Stimulated activated naive CD8-positive, alpha-beta T cell treated with anti-CD3 and anti-CD28 coated beads, Interleukin-15, amount 100 ng/mL, for 72 hours (primary cell): ENCODE measurements around the gene MAP6.
A peak's percentile ranks its signal among the peaks of the same experiment; 100 is the strongest.

Experiments used
- ATAC-seq: fragments of 150-1000 bp; cut with Tn5 transposase; 2 replicates; pipeline ENCODE4 v1.10.0; 2021; ENCODE audit warnings: mild to moderate bottlenecking, moderate library complexity
- DNase-seq, 2 donors: peaks; one replicate each; pipeline ENCODE4 v3.0.0; 2021 to 2022
- H3K27ac Mint-ChIP-seq, 2 donors: one replicate each; pipeline ENCODE4 v1.8.0; 2022; ENCODE audit warnings: mild to moderate bottlenecking in 2 of 2, mixed read lengths in 2 of 2, moderate library complexity in 2 of 2
- H3K27me3 Mint-ChIP-seq: one replicate; pipeline ENCODE4 v1.8.0; 2022; ENCODE audit warnings: mixed read lengths
- H3K4me1 Mint-ChIP-seq: one replicate; pipeline ENCODE4 v1.8.0; 2022; ENCODE audit warnings: mild to moderate bottlenecking, mixed read lengths
- H3K4me3 Mint-ChIP-seq, 2 donors: one replicate each; pipeline ENCODE4 v1.8.0; 2022; ENCODE audit warnings: mild to moderate bottlenecking in 2 of 2, mixed read lengths in 2 of 2, moderate library complexity in 1 of 2
- H3K9me3 Mint-ChIP-seq, 2 donors: one replicate each; pipeline ENCODE4 v1.8.0; 2022; ENCODE audit warnings: mixed read lengths in 2 of 2

MAP6 gene

GRCh38 chr11:75563978-75564552, 104.8 kb downstream of the MAP6 start:
- peaks cover 51% of the 10 kb centered on the region for H3K4me1 Mint-ChIP-seq
- no peaks in the 10 kb centered on the region for H3K27me3 Mint-ChIP-seq
- H3K27ac Mint-ChIP-seq = peak overlapping the region; percentile 92
- no peaks in the 10 kb centered on the region for H3K9me3 Mint-ChIP-seq
- ATAC-seq (no peak), DNase-seq (no peak)
- H3K4me3 Mint-ChIP-seq = peak overlapping the region; percentile 90 to 92

DNA sequence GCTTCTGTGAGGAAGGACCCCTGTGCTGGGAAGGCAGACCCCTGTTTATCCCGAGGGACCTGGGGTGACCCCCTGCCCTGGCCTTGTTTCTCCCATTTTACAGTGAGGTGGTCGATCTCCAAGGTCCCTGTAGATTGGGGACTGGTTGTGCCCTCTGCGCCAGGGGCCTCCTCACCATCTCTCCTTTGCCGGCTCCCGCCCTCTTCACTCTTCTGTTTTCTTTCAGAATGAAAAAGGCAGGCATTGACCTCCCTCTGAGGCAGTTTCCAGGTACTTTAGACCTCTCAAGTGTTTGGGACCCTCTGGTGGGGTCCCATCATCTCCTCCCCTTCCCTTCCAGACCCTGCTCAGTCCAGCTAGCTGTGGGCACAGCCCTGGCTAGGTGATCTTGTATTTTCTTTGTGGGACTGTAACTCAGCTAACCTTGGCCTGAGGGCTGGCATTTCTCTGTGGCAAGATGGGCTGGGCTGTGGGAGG, 105.3 kb downstream of the MAP6 start:
- peak overlapping the region; percentile 92 for H3K27ac Mint-ChIP-seq
- no peak for DNase-seq
- peak overlapping the region; percentile 90 to 92 for H3K4me3 Mint-ChIP-seq
- H3K4me1 Mint-ChIP-seq = peaks cover 51% of the 10 kb centered on the region
- H3K27me3 Mint-ChIP-seq = no peaks in the 10 kb centered on the region
- ATAC-seq = no peak
- no peaks in the 10 kb centered on the region for H3K9me3 Mint-ChIP-seq

DNA sequence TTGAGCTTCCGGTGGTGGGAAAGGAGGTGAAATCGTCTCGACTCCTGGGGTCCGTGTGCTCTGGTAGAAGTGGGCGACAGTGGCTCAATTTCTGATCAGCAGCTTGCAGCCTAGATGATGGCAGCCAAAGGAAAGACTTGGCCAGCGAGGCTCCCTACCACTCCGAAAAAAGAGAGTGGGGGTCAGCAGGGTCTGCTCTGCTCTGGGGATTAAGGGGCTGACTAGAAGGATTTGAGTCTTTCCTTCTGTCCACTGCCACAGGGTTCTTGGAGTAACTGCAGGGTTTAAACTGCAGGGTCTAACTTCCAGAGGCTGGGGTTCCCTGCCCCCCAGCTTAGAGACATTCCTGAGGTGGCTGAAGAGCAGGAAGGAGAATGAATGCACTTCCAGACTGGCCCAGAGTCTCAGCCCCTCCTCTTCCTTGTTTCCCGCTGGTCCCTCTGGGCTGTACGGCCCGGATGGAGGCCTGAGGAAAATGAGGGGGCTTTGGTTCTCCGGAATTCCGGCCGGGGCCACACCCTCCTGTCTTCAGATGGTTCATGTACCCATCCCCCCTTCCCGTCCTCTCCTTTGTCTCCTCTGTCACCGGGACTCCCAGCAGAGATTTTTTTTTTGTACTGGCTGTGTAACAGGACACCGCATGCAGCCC, 105.9 kb downstream of the MAP6 start:
- ATAC-seq (no peak), DNase-seq (no peak)
- Mint-ChIP-seq H3K27me3 (no peaks in the 10 kb centered on the region), H3K27ac (peak overlapping the region; percentile 92), H3K9me3 (no peaks in the 10 kb centered on the region), H3K4me1 (peaks cover 51% of the 10 kb centered on the region), H3K4me3 (peak overlapping the region; percentile 90 to 92)

- Mint-ChIP-seq H3K4me3 (peak within 1 kb of the TSS; percentile 90 to 92), H3K4me1 (peaks cover 51% of the 10 kb centered on the region), H3K9me3 (no peaks in the 10 kb centered on the region), H3K27me3 (no peaks in the 10 kb centered on the region), H3K27ac (peak within 1 kb of the TSS; percentile 92 to 97)
- ATAC-seq (peak; percentile 90), DNase-seq (peak; percentile 60 to 79)
These were observed 106.6 kb downstream of the MAP6 start, which contains the start of gene SERPINH1 for GRCh38 chr11:75562048-75562835. Gene SERPINH1, plus strand, starts transcription at chr11:75562253. Its CDS starts 4,097 bp downstream, at chr11:75566350.

DNA sequence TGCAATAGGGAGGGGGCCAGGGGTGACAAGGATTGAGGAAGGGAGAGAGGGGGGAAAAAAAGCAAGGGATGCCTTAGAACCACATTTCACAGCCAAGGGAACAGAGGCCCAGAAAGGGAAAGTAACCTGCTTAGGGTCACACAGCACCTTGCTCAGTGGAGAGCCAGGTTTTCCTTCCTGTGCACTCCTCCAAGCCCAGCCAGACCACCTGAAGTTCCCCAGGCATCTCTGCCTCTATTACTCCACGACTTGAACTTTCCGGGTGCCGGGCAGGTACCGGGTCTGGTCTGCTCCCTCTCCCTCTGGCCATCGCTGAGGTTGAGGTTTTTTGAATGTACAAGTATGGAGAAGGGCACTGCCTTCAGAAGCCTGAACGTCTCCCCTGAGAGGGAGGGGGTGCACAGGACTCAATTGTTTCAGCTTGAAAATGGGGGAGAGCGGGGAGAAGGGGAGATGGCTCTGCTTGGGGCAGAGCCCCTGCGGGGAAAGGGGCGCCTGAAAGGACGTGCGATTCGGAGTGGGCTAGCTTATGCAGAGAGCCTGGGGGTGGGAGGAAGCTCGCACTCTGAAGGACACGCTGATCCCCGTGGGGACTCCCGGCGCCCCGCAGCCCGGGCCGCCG, 107.3 kb downstream of the MAP6 start:
- Mint-ChIP-seq H3K4me3 (peak overlapping the region; percentile 90 to 92), H3K27ac (peak overlapping the region; percentile 92 to 97), H3K4me1 (peaks cover 51% of the 10 kb centered on the region), H3K9me3 (no peaks in the 10 kb centered on the region), H3K27me3 (no peaks in the 10 kb centered on the region)
- peak; percentile 36 for ATAC-seq
- DNase-seq = peak in 1 of 2 donors; percentile 50

DNA sequence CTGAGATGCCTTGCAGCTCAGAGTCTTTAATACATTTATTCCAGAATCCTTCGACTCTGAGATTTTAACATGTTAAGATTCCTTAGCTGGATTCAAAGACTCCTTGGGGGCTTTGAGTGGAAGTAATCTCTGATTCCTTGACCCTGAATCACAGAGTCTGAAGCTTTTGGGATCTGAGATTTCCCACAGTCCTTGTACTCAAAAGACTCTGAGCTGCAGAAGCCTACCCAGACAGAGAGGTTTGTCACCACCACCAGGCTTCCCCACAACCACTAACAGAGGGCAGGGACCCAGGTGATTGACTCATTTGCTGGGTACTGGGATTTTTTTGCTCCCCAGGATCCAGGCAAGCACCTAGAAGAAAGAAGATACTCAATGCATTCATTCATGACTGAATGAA, 108.2 kb downstream of the MAP6 start:
- ATAC-seq (no peak), DNase-seq (no peak)
- Mint-ChIP-seq H3K27ac (peak overlapping the region in 1 of 2 donors; percentile 29), H3K9me3 (no peaks in the 10 kb centered on the region), H3K4me1 (peaks cover 44% of the 10 kb centered on the region), H3K4me3 (peak overlapping the region; percentile 90 to 92), H3K27me3 (no peaks in the 10 kb centered on the region)

DNA sequence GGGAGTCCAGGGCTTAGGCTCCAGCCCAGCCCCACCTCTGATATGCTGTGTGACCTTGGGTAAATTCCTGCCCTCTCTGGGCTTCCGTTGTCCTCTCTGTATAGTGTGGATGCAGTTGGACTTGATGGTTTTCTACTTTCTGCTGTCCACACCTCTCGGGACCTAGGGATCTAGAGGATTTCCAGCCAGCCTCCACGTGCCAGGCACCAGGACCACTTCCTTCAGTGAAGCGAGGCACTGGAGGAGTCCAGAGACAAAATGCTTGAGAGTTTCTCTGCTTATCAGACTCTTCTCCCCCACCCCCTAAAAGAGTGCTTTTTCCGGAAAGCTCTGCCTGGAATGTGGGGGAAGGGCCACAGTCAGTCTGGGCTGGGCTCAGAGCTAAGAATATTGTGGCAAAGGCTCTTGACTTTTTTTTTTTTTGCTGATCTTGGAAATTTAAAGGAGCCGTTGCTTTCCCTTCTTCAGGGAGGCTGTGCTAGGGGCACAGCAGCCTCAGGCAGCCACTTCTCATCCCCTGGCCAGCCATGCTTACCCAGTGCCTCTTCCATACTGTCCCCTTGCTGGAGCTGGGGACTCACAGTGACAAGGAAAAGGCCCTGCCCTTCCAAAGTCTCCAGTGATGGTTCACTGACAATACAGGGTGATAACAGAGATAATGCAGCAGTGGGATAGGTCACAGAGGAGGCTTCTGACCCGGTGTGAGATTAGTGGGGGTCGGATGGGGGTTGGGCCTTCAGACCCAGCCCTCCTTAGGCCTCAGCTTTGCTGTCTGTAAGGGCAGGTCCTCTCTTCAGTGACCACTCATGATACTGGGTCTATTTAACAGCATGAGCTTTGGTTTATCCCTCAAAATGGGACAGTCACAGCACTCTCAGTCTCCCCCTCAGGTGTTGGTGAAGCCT, 109.6 kb downstream of the MAP6 start:
- no peaks in the 10 kb centered on the region for H3K9me3 Mint-ChIP-seq
- ATAC-seq (no peak), DNase-seq (no peak)
- H3K27ac Mint-ChIP-seq = peak overlapping the region in 1 of 2 donors; percentile 38
- H3K27me3 Mint-ChIP-seq = no peaks in the 10 kb centered on the region
- no peak overlapping the region for H3K4me3 Mint-ChIP-seq
- peaks cover 30% of the 10 kb centered on the region for H3K4me1 Mint-ChIP-seq

DNA sequence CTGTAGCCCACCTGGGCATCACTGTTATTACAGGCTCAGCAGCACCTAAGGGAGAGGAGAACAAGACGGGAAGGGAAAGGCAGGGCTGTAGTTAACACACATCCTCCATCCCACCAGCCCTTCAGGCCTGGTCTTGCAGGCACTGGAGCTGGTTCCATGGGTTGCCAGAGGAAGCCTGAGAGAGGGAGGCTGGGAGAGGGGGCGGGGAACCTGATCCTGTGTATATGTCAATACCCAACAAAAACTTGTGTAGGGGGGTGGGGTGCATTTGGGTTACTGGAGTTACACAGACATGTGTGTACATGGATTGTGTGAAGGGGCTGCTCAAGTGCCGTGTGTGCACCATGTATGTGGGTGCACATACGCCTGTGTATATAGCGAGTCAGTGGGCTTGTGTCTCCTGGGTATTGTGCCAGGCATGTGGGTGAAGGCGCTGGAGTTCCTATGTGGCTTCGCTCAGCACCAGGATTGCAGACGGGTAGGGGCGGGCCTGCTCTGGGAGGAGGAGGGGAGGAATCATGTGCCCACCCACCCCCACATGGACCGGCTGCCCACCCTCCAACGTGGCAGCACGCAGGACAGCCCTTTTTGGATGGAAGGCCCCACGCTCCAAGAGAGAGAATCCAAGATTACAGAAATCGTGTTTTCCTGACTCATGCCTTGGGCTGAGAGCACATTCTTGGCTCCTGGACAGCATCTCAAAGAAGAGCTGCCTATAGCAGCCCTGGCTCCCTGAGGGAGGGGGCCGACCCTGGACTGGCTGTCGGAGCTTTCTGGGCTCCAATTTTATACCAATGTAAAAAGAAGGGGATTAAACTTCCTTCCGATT, 111.0 kb downstream of the MAP6 start:
- Mint-ChIP-seq H3K27ac (no peak overlapping the region), H3K9me3 (no peaks in the 10 kb centered on the region), H3K27me3 (no peaks in the 10 kb centered on the region), H3K4me1 (peaks cover 17% of the 10 kb centered on the region), H3K4me3 (no peak overlapping the region)
- ATAC-seq (no peak), DNase-seq (no peak)

- no peak overlapping the region for H3K27ac Mint-ChIP-seq
- no peaks in the 10 kb centered on the region for H3K9me3 Mint-ChIP-seq
- ATAC-seq = no peak
These were observed 112.6 kb downstream of the MAP6 start for GRCh38 chr11:75556275-75556674.

GRCh38 chr11:75555079-75555811, 113.6 kb downstream of the MAP6 start:
- Mint-ChIP-seq H3K4me1 (no peaks in the 10 kb centered on the region), H3K4me3 (no peak overlapping the region), H3K27ac (peak overlapping the region in 1 of 2 donors; percentile 79), H3K9me3 (no peaks in the 10 kb centered on the region), H3K27me3 (no peaks in the 10 kb centered on the region)
- ATAC-seq = no peak
- no peak for DNase-seq

More at GRCh38 chr11:75556275-75556674, 112.6 kb downstream of the MAP6 start:
- Mint-ChIP-seq H3K27me3 (no peaks in the 10 kb centered on the region), H3K4me1 (peaks cover 7% of the 10 kb centered on the region), H3K4me3 (no peak overlapping the region)
- no peak for DNase-seq

- Mint-ChIP-seq H3K27ac (peak overlapping the region in 1 of 2 donors; percentile 79), H3K27me3 (no peaks in the 10 kb centered on the region), H3K9me3 (no peaks in the 10 kb centered on the region), H3K4me3 (no peak overlapping the region), H3K4me1 (no peaks in the 10 kb centered on the region)
- peak; percentile 29 for ATAC-seq
- no peak for DNase-seq
These were observed 114.4 kb downstream of the MAP6 start for GRCh38 chr11:75554258-75555022.

- DNase-seq (no peak), ATAC-seq (no peak)
- Mint-ChIP-seq H3K9me3 (no peaks in the 10 kb centered on the region), H3K4me3 (no peak overlapping the region), H3K27me3 (no peaks in the 10 kb centered on the region), H3K27ac (no peak overlapping the region), H3K4me1 (no peaks in the 10 kb centered on the region)
These were observed 115.0 kb downstream of the MAP6 start for GRCh38 chr11:75553889-75554257.

DNA sequence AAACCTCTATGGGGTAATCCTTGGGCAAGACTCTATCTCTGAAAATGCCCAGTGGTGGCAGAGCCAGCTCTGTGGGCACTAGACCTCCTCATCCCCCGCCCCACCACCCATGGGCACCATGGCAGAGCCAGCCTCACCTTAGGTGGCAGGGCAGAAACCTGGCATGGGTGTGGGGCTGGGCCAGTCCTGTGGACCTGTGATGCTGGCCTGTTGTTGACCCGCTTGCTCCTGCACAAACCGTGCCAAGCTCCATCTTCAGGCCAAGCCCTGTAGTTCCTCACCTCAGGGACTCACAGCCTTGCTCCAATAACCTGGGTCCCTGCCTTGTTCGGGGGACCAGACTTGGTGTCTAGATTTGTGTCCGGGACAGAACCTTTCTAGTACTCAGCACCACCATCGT, 115.7 kb downstream of the MAP6 start:
- Mint-ChIP-seq H3K27ac (no peak overlapping the region), H3K27me3 (no peaks in the 10 kb centered on the region), H3K4me1 (no peaks in the 10 kb centered on the region), H3K9me3 (no peaks in the 10 kb centered on the region), H3K4me3 (no peak overlapping the region)
- no peak for DNase-seq
- no peak for ATAC-seq
